ENCODE measurements around the gene POLR1A.

The POLR1A gene

DNA sequence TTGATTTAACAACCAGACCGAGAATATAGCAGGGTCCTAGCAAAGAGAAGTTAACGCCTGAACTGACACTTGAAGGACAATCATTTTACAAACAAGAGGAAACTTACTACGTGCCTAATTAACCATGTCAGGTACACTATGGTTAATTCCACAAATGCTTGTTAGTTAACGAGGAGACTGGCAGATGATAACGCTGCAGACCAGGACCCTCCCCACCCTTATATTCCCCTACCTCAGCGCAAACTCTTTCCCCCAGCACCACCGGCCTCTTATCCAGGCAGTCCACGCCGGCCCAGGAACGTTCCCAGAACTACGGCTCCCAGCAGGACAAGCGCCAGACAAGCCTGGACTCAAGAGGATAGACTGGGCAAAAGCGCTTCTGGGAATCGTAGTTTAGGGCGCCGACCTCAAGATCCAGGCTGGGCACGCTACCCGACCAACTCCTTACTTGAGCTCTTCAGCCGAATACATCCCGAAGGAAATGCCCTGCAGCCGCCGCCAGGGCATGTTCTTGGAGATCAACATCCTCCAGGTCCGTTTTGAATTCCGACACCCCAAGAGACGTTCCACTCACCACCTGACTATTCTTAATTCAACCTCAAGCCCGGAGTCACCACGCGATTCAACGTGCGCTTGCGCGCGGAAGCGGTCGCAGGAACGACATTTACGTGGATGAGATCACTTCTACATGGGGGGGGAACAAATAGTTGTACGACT is at the start of gene POLR1A:
POLR1A (minus strand) TSS at position 635 of the 717 bp plus-strand sequence; CDS start at position 525, 110 bp downstream.
- peak; percentile 88 for DNase-seq (ENCODE audit: low read depth, low spot score)

DNA sequence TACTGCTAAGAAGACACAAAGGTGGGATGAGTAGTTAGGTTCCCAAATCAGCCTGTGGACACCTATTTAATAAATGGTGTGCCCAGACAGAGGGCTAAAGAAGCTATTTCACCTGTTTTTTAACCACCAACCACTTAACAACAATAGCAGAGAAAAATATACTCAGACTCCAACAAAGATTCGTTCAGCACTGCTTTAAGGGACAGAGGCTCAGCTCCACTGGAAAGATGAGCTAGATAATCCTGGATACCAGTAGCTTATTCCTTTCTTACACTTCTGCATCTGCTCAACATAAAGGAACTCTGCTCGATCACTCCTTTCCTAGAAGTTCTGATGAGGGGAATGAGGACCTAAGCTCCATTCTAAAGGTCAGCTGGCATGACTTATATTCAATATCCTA is 44.8 kb upstream of the POLR1A start:
- DNase-seq (ENCODE audit: low read depth, low spot score), result no peak

DNA sequence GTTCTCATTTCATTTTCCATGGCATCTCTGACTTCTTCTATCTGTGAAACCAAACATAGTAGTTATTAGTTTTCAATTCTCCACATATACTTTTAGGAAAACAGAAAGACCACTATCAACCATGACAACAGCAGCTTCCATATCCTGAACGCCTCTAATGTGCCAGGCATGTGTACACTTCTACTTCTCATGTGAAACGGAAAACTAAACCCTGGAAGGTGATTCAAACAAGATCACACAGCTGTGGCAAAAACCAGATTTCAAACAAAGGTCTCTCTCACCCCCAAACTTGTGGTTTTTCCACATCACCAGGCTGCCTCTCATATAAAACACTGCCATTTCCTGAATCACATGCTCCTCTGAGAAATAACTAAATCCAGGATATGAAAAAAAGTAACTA is 42.1 kb upstream of the POLR1A start:
- DNase-seq (ENCODE audit: low read depth, low spot score), result no peak

DNA sequence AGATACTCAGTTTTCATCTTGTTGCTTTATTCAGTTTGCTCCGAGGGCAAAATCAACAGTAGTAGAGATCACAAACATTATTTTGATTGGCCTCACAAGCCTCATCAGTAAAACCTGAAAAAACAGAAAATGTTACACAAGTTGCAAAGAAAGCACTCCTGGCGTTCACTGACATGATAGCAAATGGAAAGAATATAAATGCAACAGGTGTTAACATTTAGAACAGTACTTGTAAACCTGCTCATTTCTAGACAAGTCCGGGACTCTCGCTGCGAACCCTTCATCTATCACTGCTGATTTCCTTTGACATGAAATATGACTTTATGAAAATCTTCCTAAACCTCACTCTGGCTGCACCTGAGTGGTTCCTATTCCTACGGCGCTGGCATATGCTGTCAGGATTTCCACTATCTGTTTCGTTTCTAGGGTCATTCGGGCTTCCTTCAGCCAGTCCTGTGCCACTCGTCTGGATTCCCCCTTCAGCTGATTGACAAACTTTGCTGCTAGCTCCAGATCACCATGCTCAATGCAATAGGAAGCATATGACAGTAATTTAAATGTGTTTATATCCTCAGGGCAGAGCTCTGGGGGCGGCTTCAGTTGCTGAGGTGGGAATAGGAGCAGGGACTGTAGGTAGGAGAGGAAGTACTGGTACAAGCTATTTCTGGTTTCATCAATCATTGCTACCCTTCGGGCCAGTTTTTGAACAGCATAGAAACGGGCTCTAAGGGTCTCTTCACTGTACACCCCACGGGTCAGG is 38.4 kb upstream of the POLR1A start:
- no peak for DNase-seq (ENCODE audit: low read depth, low spot score)

DNA sequence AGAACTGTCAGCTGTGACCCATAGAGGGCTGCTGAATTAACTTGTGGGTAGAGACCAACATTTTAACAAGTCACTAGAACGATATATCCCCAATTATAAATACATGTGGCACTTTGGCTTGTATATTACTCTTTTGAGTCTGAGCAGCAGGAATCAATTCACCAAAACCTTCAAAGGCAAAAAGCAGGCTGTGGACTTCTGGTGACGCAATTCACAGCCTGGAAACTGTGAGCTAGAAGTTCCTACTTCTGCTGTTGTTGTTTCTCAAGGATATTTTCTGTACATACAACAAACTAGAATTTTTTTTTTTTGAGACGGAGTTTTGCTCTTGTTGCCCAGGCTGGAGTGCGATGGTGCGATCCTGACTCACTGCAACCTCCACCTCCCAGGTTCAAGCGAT is 37.6 kb upstream of the POLR1A start:
- DNase-seq (ENCODE audit: low read depth, low spot score), result no peak

DNA sequence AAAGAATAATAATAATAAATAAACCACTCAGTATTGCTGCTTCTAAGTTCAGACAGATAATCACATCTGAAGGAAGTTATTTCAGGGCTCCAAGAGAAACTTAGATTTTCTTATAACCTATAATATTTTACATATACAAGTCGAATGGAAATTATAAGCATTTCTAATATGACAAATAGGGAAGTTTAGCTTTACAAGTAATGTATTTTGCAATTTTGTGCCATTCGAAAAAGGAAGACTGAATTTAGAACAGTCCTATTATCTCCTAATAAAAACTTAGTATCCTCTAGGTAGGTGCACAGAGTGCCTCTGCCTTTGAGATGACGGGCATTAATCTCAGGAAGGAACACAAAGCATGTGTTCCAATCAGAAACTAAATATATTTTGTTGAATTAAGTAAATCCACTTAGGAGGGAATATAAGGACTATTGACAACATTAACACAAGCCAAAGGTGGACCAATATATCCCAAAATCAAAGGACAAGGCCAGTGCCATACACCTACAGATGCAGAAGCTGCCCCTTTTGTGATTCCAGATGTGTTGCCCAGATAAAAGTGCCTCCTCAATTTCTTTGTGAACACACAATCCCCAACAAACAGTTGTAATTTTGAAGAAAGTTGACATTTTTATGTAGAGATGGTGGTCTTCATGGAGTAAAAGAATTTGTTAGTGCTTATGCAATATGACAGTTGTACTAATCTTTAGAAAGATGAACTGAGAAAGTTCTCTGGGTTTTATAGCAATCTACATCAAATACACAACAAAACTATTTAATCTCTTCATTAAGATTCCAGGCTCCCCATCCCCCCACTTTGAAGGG is 37.0 kb upstream of the POLR1A start:
- no peak for DNase-seq (ENCODE audit: low read depth, low spot score)

DNA sequence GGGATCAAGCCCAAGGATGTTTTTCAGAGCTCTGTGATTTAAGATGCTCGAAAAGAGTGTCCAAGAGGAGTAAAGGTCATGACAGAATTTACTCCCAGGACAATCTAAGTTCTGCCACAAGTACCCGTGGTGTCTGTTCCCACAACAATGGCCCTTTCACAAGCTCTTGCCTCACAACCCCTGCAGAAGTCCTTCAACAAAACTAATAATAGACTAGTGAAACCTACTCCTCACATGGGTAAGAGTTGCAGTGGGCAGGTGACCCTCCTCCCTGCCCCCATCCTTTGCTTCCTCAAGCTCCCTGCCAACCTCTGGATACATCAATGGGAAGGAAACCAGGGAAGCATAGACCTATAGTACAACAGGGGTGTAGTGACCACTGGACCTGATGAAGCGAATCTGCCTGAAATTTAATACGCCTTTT is 35.3 kb upstream of the POLR1A start:
- no peak for DNase-seq (ENCODE audit: low read depth, low spot score)

DNA sequence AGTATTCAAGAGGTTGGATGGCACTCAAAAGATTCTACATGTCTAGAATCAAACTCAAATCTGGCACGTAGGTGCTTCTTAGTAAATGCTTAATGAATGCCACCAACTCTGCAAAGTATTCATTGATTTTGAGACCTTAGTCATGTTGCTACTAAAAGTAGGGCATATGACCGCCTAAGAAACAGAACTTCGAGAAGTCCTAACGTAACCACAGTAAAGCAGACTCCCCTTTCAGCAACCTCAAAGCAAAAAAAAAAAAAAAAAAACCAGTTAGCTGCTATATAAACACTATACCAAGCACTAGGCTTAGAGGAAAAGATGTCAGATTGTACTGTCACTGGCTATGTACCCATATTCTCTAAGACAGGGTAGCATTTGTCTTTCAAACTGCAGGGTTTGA is 34.3 kb upstream of the POLR1A start:
- no peak for DNase-seq (ENCODE audit: low read depth, low spot score)

DNA sequence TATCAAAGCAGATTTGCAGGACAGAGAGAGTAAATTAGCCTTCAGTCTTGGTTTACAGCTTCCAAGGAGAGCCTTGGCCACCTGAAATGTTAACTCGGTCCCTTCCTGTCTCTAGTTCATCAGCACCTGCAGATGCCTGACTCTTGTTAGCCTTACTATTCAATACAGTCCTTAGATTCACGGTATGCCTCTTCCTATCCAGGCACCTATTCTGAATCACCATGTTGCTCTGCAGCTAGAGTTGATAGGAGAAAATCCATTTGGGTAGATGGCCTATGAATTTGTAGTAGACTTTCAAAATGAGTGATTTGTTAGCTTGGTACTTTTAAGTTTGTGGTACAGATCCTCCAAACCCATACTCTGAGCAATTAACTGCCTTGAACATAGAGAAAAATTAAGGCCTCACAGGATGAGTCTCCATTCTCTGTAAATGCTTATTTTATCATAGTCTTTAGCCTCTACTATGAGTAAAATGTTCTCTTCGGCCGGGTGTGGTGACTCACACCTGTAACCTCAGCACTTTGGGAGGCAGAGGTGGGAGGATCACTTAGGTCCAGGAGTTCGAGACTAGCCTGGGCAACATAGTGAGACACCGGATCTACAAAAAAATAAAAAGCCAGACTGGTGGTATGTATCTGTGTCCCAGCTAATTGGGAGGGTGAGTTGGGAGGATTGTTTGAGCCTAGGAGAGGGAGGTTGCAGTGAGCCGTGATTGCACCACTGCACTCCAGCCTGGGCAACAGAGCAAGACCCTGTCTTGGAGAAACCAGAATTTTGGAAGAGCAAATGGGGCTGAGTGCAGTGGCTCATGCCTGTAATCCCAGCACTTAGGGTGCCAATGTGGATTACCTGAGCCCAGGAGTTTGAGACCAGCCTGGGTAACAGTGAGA is 33.3 kb upstream of the POLR1A start:
- no peak for DNase-seq (ENCODE audit: low read depth, low spot score)

DNA sequence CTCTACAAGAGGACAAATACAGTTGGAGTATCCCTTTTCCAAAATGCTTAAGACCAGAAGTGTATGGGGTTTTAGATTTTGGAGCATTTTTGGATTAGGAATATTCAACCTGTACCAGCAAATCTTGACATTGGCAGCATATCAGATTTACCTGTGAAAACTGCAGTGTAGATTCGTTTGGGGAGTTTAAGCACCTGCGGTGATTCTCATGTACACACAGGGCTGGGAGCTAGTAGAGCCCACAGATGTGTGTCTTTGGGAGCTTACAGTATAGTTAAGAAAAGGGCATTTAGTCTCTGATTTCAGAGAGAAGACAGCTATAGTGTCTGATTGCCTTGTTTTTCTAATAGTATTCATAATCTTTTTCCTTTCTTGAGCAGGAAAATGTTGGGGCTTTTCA is 30.5 kb upstream of the POLR1A start:
- no peak for DNase-seq (ENCODE audit: low read depth, low spot score)

DNA sequence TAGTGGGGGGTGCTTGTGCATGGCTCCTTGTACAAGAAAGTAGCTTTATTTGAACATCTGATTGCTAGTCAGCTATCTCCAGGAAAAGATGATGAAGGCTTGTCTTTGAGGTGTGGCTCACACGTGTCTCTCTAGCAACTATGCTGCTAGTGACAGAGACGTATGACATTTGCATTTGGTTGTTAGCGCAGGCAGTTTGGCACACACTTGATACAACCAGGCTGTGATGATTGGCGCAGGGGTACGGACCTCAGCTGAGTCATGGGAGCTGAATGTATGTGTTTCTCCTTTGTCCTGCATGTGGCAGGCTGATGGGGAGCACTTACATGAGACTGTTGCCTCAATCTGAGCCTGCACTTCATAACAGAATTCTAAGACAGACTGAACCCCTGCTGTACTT is 30.0 kb upstream of the POLR1A start:
- DNase-seq (ENCODE audit: low read depth, low spot score), result no peak

DNA sequence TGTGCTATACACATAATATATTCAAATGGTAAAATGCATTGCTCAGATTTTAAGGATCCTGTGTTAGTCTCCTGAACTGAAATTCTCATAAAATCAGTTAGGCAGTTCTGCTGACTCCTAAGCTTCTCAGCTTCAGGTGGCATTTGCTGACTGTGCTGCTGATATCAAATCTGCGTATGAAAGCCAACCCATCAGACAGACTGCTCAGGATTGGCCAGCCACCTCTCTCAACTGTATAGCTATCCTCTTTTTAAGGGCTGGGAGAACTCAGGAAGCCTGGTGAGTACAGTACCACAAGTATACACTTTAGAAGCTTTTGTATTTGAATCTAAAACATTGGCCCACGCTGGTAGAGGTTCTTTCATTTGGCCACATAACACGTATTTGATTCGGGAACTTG is 29.0 kb upstream of the POLR1A start:
- no peak for DNase-seq (ENCODE audit: low read depth, low spot score)

DNA sequence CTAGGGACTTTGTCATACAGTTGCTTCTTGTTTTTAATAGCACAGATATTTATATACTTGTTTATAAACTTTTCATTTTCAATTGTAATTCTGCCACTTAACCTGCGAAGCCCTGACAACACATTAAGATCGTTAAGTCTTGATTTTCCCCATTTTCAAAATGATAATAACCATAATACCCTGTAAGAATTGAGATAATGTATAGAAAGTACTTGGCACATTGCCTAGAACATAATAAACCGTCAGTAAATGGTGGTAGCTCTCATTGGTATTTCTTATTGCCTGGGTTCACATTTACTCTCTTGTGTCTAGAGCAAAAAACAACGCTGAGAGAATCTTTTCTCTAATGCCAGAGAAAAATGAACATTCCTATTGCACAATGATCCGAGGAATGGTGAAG is 19.0 kb upstream of the POLR1A start:
- no peak for DNase-seq (ENCODE audit: low read depth, low spot score)

DNA sequence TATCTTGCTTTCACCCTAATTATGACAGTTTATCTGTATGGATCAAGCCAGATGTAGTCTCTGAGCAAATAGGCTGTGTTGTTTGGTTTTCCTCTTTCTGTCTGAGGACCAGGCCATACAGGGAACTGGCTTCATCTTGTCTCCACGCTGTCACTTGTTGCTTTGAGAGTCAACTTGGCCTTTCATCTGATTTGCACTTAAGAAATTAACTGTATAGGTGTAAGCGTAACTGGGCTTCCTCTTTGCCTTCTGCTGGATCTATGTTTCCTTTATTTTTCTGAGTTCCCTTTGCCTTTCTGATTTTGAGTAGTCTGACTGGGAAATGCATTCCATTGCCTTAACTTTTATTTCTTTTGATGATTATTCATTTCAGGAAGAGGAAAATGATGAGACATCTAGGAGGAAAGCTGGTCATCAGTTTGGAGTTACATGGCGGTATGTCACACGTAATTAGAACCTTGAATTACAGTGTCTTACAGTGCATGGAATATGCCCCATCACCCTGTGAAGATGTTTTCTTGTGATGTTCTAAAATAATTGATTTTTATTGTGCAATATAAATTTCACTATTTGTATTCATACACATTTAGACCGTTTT is 17.7 kb upstream of the POLR1A start:
- DNase-seq (ENCODE audit: low read depth, low spot score), result no peak

DNA sequence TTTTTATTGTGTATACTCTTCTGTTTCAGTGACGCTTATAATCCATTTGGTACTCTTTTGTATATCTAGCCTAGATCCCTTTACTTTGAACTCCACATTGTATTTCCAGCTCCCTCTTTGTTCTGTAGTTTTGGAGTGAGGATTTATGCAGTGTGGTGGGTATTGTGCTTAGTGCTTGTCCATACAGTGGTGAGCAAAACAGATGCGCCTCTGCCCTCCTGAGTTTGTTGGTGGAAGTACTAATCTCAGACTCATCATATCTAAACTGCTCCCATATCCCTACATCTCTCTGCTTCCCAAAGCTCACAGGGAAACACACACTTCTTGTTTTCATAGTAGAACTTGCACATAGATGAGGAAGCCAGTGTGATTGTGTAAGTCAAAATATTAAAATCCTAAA is 12.4 kb upstream of the POLR1A start:
- no peak for DNase-seq (ENCODE audit: low read depth, low spot score)

DNA sequence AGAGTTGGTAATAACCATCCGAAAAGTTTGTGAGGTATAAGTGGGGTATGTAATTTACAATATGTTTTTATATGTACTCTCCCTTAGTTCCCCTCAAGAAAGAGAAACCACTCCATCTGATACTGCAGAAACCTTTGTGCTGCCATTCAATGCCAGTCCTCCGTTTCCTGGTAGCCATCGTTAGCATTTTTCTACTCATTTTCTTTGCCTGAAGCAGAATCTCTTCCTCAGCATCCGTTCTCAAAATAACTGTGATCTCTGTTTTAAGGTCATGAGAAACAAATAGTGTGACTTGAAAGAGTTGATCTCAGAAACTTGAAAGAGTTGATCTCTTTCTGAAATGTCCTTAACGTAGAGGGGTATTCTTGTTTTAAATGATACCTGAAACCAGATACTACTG is 1.3 kb upstream of the POLR1A start:
- DNase-seq (ENCODE audit: low read depth, low spot score), result no peak

DNA sequence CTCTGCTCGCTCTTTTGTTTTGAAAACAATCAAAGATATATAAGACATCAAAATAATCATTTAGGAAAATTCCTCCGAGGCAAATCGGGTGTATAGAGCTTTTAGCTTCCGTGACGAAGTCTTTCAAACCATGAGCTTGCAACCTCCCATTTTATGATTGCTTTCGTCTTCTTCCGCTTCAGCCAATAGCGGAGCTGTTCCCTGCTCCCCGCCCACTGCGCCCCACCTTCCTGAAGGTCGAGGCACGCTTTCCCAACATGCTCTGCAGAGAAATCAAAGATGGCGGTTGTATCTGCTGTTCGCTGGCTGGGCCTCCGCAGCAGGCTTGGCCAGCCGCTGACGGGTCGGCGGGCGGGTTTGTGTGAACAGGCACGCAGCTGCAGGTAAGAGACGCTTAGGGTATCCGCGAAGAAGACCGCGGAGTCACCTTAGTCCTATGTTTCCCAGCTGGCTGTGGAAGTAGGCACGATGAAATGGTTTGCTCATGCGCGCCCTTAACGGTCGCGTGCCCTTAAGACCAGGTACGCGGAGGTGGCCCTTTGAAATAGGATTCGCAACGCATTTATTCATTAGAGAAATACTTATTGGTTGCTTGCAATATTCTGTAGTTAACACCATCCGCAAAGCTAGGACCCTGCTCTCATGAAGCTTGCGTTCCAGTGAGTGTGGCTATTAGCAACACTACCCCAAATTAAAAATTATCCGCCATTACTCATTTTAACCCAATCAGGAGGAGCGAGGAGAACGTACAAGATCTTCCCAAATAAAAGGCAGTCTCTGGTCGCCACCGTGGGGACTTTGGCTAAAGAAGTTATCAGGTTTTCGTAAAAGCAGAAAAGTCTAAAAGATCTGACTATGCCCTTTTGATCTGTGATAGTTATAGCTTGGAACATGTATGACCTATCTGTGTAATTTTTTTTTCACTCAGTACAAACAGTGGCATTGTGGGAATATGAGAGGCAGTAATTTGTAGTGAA is 571 bp upstream of the POLR1A start, which contains the start of gene PTCD3:
PTCD3 (plus strand) TSS at position 267 of the 977 bp plus-strand sequence; CDS start at position 280, 13 bp downstream.
- DNase-seq (ENCODE audit: low read depth, low spot score), result peak; percentile 81

DNA sequence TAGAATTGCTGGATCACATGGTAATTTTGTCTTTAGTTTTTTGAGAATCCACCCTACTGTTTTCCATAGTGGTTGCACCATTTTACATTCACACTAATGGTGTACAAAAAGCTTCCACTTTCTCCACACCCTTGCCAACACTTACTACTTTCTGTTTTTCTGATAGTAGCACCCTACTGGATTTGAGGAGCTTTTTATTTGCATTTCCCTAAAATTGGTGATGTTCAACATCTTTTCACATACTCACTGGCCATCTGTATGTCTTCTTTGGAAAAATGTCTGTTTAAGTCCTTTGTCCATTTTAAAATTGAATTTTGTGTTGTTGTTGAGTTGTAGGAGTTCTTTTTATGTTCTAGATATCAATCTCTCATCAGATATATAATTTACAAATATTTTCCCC is 3.5 kb downstream of the POLR1A start:
- no peak for DNase-seq (ENCODE audit: low read depth, low spot score)

DNA sequence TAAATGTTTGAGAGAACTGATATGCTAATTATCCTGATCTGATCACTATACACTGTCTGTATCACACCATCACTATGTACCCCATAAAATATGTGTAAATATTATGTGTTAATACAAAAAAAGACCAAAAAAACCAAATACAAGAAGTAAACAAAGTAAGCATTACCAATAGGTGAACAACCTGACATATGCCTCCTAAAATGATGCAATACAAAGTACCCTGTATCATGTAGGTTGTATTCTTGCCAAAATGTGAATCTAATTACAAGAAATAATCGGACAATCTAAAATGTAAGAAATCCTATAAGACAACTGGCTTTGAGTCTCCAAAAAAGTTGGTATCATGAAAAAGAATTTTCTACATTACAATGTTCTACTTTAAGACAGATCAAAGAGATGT is 7.8 kb downstream of the POLR1A start:
- no peak for DNase-seq (ENCODE audit: low read depth, low spot score)
